Measurements from ENCODE around the gene ITFG1. TPM values are rescaled to one million over a fixed set of nuclear protein-coding genes. Genes with fewer than 3 reads are reported as not detected.
"Not testable (repeated sequence)": the region's sequence is repeated elsewhere in the genome, so short reads cannot be mapped to it uniquely, and the experiment has no call there.

Gene ITFG1
- total RNA-seq, 3 donors from 2014 or later, result 42.3 to 55.2 (median 53.4) TPM

DNA sequence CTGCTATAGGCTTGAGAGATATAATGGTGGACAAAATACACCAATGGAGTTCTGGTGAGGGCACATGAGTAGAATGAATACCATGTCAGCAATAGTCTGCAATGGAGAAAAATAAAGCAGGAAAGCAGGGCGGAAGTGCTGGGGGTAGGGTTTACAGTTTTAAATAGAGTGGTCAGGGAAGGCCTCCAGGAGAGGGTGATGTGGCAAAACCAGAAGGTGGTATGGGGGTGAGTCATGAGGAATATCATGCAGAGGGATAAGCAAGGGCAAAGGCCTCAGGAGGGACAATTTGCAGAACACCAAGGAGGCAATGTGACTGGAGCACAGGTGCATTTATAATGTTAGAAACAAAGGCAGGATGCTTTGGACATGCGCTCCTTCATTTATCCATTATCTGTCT is 102.0 kb downstream of the ITFG1 start:
- Histone ChIP-seq H3K9me3 (no peaks in the 10 kb centered on the region), H3K4me1 (no peaks in the 10 kb centered on the region), H3K36me3 (no peaks in the 10 kb centered on the region), H3K27ac (no peak overlapping the region), H3K4me3 (no peak overlapping the region), H3K27me3 (no peaks in the 10 kb centered on the region)
- intact Hi-C loops (cut with DNase I; ENCODE audit: low total_unique reads), result no loop called here
- no peak for DNase-seq (ENCODE audit: low spot score in 2 of 2)
- TF ChIP-seq POLR2A (IDR thresholded peaks at IDR 0.05) (no peak), POLR2AphosphoS5 (IDR thresholded peaks at IDR 0.05) (no peak)
- TF ChIP-seq, protein P1, sequence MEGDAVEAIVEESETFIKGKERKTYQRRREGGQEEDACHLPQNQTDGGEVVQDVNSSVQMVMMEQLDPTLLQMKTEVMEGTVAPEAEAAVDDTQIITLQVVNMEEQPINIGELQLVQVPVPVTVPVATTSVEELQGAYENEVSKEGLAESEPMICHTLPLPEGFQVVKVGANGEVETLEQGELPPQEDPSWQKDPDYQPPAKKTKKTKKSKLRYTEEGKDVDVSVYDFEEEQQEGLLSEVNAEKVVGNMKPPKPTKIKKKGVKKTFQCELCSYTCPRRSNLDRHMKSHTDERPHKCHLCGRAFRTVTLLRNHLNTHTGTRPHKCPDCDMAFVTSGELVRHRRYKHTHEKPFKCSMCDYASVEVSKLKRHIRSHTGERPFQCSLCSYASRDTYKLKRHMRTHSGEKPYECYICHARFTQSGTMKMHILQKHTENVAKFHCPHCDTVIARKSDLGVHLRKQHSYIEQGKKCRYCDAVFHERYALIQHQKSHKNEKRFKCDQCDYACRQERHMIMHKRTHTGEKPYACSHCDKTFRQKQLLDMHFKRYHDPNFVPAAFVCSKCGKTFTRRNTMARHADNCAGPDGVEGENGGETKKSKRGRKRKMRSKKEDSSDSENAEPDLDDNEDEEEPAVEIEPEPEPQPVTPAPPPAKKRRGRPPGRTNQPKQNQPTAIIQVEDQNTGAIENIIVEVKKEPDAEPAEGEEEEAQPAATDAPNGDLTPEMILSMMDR (IDR thresholded peaks at IDR 0.05), result no peak

DNA sequence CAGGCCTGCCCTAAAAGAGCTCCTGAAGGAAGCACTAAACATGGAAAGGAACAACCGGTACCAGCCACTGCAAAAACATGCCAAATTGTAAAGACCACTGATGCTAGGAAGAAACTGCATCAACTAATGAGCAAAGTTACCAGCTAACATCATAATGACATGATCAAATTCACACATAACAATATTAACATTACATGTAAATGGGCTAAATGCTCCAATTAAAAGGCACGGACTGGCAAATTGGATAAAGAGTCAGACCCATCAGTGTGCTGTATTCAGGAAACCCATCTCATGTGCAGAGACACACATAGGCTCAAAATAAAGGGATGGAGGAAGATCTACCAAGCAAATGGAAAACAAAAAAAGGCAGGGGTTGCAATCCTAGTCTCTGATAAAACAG is 111.8 kb downstream of the ITFG1 start:
- H3K27me3 ChIP-seq; H3K4me3 ChIP-seq; H3K4me1 ChIP-seq; DNase-seq (ENCODE audit: low spot score in 2 of 2); intact Hi-C loops (cut with DNase I; ENCODE audit: low total_unique reads); H3K27ac ChIP-seq; H3K36me3 ChIP-seq: not testable (repeated sequence)
- peaks cover 13 to 14% of the 10 kb centered on the region in 2 donors for H3K9me3 ChIP-seq

DNA sequence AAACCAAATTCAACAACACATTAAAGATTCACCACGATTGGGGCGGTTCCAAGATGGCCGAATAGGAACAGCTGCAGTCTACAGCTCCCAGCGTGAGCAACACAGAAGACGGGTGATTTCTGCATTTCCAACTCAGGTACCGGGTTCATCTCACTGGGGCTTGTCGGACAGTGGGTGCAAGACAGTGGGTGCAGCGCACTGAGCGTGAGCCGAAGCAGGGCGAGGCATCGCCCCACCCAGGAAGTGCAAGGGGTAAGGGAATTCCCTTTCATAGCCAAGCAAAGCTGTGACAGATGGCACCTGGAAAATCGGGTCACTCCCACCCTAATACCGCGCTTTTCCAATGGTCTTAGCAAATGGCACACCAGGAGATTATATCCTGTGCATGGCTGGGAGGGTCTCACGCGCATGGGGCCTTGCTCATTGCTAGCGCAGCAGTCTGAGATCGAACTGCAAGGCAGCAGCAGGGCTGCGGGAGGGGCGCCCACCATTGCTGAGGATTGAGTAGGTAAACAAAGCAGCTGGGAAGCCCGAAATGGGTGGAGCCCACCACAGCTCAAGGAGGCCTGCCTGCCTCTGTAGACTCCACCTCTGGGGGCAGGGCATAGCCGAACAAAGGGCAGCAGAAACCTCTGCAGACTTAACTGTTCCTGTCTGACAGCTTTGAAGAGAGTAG is 113.7 kb downstream of the ITFG1 start:
- not testable (repeated sequence) for H3K27ac ChIP-seq

DNA sequence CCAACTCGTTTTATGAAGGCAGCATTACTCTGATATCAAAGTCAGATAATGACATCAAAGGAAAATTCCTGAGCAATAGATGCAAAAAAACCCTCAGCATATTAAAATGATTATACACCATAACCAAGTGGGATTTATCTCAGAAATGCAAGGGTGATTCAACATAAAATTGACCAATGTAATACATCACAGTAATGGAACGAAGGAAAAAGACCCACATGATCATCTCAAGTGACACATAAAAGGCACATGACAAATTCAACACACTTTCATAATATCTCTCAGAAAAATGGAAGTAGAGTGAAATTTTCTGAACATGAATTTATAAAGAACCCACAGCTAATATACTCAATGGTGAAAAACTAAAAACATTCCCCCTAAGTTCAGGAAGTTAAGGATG is 118.8 kb downstream of the ITFG1 start:
- TF ChIP-seq, protein P1 (IDR thresholded peaks at IDR 0.05), result no peak
- TF ChIP-seq POLR2AphosphoS5 (IDR thresholded peaks at IDR 0.05) (no peak), POLR2A (IDR thresholded peaks at IDR 0.05) (no peak)
- Histone ChIP-seq H3K27ac (no peak overlapping the region), H3K9me3 (peaks cover 12 to 23% of the 10 kb centered on the region in 2 donors), H3K4me1 (no peaks in the 10 kb centered on the region), H3K27me3 (no peaks in the 10 kb centered on the region), H3K4me3 (no peak overlapping the region), H3K36me3 (no peaks in the 10 kb centered on the region)
- DNase-seq (ENCODE audit: low spot score in 2 of 2), result no peak
- intact Hi-C loops (cut with DNase I; ENCODE audit: low total_unique reads), result loop anchor here (5.0 kb wide), 1 partner anchor 625 kb away; no protein-coding TSS in a partner anchor

More for the DNA sequence above, 113.7 kb downstream of the ITFG1 start:
- H3K36me3 ChIP-seq; H3K4me1 ChIP-seq; H3K4me3 ChIP-seq; intact Hi-C loops (cut with DNase I; ENCODE audit: low total_unique reads); DNase-seq (ENCODE audit: low spot score in 2 of 2); H3K27me3 ChIP-seq: not testable (repeated sequence)
- peaks cover 13 to 14% of the 10 kb centered on the region in 2 donors for H3K9me3 ChIP-seq

DNA sequence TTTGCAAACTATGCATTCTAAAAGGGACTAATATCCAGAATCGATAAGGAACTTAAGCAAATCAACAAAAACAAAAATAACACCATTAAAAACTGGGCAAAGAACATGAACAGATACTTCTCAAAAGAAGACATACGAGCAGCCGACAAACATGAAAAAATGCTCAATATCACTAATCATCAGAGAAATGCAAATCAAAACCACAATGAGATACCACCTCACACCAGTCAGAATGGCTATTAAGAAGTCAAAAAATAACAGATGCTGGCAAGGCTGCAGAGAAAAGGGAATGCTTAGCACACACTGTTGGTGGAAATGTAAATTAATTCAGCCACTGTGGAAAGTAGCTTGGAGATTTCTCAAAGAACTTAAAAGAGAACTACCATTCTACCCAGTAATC is 130.3 kb downstream of the ITFG1 start:
- H3K9me3 ChIP-seq; DNase-seq (ENCODE audit: low spot score in 2 of 2); intact Hi-C loops (cut with DNase I; ENCODE audit: low total_unique reads); H3K36me3 ChIP-seq; H3K4me1 ChIP-seq; H3K4me3 ChIP-seq; H3K27ac ChIP-seq; H3K27me3 ChIP-seq: not testable (repeated sequence)

DNA sequence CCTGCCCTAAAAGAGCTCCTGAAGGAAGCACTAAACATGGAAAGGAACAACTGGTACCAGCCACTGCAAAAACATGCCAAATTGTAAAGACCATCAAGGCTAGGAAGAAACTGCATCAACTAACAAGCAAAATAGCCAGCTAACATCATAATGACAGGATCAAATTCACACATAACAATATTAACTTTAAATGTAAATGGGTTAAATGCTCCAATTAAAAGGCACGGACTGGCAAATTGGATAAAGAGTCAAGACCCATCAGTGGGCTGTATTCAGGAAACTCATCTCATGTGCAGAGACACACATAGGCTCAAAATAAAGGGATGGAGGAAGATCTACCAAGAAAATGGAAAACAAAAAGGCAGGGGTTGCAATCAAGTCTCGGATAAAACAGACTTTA is 136.6 kb downstream of the ITFG1 start:
- H3K27me3 ChIP-seq; H3K36me3 ChIP-seq; H3K27ac ChIP-seq; intact Hi-C loops (cut with DNase I; ENCODE audit: low total_unique reads); H3K4me3 ChIP-seq; DNase-seq (ENCODE audit: low spot score in 2 of 2); H3K9me3 ChIP-seq; H3K4me1 ChIP-seq: not testable (repeated sequence)

DNA sequence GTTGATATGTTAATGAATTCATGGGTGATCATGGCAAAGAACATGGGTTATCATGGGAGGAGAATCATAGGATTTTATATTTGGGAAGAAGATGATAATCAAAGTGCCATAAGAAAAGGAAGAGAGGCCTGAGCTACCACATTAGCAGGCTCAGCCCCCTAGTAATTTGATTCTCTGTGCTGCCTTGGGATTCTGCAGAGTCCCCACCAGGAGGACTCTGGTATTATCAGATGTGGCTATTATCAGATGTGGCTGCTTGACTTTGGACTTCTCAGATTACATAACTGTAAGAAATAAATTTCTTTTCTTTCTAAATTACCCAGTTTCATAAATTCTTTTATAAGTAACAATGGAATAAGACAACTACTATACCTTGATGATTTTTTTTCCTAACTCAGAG is 137.6 kb downstream of the ITFG1 start:
- DNase-seq (ENCODE audit: low spot score in 2 of 2), result no peak
- TF ChIP-seq POLR2A (IDR thresholded peaks at IDR 0.05), result no peak
- no peak for TF ChIP-seq POLR2AphosphoS5 (IDR thresholded peaks at IDR 0.05)
- TF ChIP-seq, protein P1 (IDR thresholded peaks at IDR 0.05), result no peak
- no peaks in the 10 kb centered on the region for H3K27me3 ChIP-seq
- H3K9me3 ChIP-seq, result peaks cover 0 to 5% of the 10 kb centered on the region in 2 donors
- H3K4me3 ChIP-seq, result no peak overlapping the region
- intact Hi-C loops (cut with DNase I; ENCODE audit: low total_unique reads), result no loop called here
- no peak overlapping the region for H3K27ac ChIP-seq
- H3K4me1 ChIP-seq, result no peaks in the 10 kb centered on the region
- no peaks in the 10 kb centered on the region for H3K36me3 ChIP-seq

All from breast epithelium (tissue), 4 donors.